H9 (cell line): ENCODE measurements around the gene SLC6A7. TPM values are rescaled to one million over a fixed set of nuclear protein-coding genes. Genes with fewer than 3 reads are reported as not detected.

ENCODE experiments used
- DNase-seq: peaks from one replicate; pipeline ENCODE4 v3.0.0-alpha.2; 2017
- H2AFZ ChIP-seq: one replicate; pipeline ENCODE4 v1.6.1; 2013; ENCODE audit warnings: mild to moderate bottlenecking, low read length, control low read depth, moderate library complexity
- H2AK5ac ChIP-seq: 2 replicates; pipeline ENCODE4 v1.6.1; 2013; ENCODE audit warnings: low read length, control low read depth, mixed read lengths; ENCODE audit not compliant: insufficient read length
- H2BK120ac ChIP-seq: one replicate; pipeline ENCODE4 v1.6.1; 2013; ENCODE audit warnings: low read depth, mild to moderate bottlenecking, low read length, control low read depth, inconsistent platforms; ENCODE audit not compliant: poor library complexity, severe bottlenecking
- H2BK12ac ChIP-seq: 2 replicates; pipeline ENCODE4 v1.6.1; 2013; ENCODE audit warnings: low read length, control low read depth, mixed read lengths, low read depth; ENCODE audit not compliant: insufficient read length
- H2BK15ac ChIP-seq: 2 replicates; pipeline ENCODE4 v1.6.1; 2013; ENCODE audit warnings: low read depth, low read length, control low read depth
- H2BK20ac ChIP-seq: one replicate; pipeline ENCODE4 v1.6.1; 2013; ENCODE audit warnings: low read depth, mild to moderate bottlenecking, low read length, control low read depth, inconsistent platforms; ENCODE audit not compliant: poor library complexity, severe bottlenecking
- H2BK5ac ChIP-seq: 2 replicates; pipeline ENCODE4 v1.6.1; 2013; ENCODE audit warnings: low read length, control low read depth, mixed read lengths; ENCODE audit not compliant: insufficient read length
- H3K14ac ChIP-seq: 2 replicates; pipeline ENCODE4 v1.6.1; 2013; ENCODE audit warnings: low read length, control low read depth; ENCODE audit not compliant: insufficient read depth
- H3K18ac ChIP-seq: 2 replicates; pipeline ENCODE4 v1.6.1; 2013; ENCODE audit warnings: low read depth, mild to moderate bottlenecking, mixed read lengths, low read length, control low read depth; ENCODE audit not compliant: insufficient read length
- H3K23ac ChIP-seq: 2 replicates; pipeline ENCODE4 v1.6.1; 2013; ENCODE audit warnings: low read length, control low read depth, mixed read lengths, low read depth; ENCODE audit not compliant: insufficient read length
- H3K23me2 ChIP-seq: 2 replicates; pipeline ENCODE4 v1.6.1; 2013; ENCODE audit warnings: low read depth, mild to moderate bottlenecking, mixed read lengths, low read length, control low read depth; ENCODE audit not compliant: insufficient read length, poor library complexity, severe bottlenecking
- H3K27ac ChIP-seq: 2 replicates; pipeline ENCODE4 v1.5.1; 2013; ENCODE audit warnings: low read length, control low read depth, mixed read lengths, low read depth; ENCODE audit not compliant: insufficient read length
- H3K27me3 ChIP-seq: 2 replicates; pipeline ENCODE4 v1.6.1; 2013; ENCODE audit warnings: low read length, control low read depth, inconsistent platforms; ENCODE audit not compliant: insufficient read depth
- H3K4ac ChIP-seq: 2 replicates; pipeline ENCODE4 v1.6.1; 2013; ENCODE audit warnings: low read depth, mild to moderate bottlenecking, control low read depth, inconsistent platforms, low read length, moderate library complexity
- H3K4me1 ChIP-seq: 2 replicates; pipeline ENCODE4 v1.6.1; 2013; ENCODE audit warnings: low read length, control low read depth, inconsistent platforms; ENCODE audit not compliant: insufficient read depth
- H3K4me2 ChIP-seq: 2 replicates; pipeline ENCODE4 v1.6.1; 2013; ENCODE audit warnings: low read length, control low read depth, mixed read lengths; ENCODE audit not compliant: insufficient read length, insufficient read depth
- H3K56ac ChIP-seq: 2 replicates; pipeline ENCODE4 v1.6.1; 2013; ENCODE audit warnings: low read depth, mild to moderate bottlenecking, mixed read lengths, low read length, control low read depth; ENCODE audit not compliant: insufficient read length
- H3K79me1 ChIP-seq: 2 replicates; pipeline ENCODE4 v1.6.1; 2013; ENCODE audit warnings: low read depth, mild to moderate bottlenecking, moderate library complexity, low read length, control low read depth, inconsistent platforms; ENCODE audit not compliant: insufficient read depth, poor library complexity, severe bottlenecking
- H3K79me2 ChIP-seq: 2 replicates; pipeline ENCODE4 v1.6.1; 2013; ENCODE audit warnings: low read length, control low read depth, inconsistent platforms; ENCODE audit not compliant: insufficient read depth
- H3K9ac ChIP-seq: 2 replicates; pipeline ENCODE4 v1.6.1; 2013; ENCODE audit warnings: low read length, control low read depth, mixed read lengths; ENCODE audit not compliant: insufficient read length; ENCODE audit errors: extremely low read depth
- H3K9me3 ChIP-seq: one replicate; pipeline ENCODE4 v1.6.1; 2013; ENCODE audit warnings: low read depth, low read length, inconsistent platforms; ENCODE audit not compliant: control insufficient read depth
- H3T11ph ChIP-seq: one replicate; pipeline ENCODE4 v1.6.1; 2013; ENCODE audit warnings: mild to moderate bottlenecking, low read length, control low read depth, inconsistent platforms
- H4K20me1 ChIP-seq: one replicate; pipeline ENCODE4 v1.6.1; 2013; ENCODE audit not compliant: control insufficient read depth, insufficient read length, insufficient read depth
- H4K5ac ChIP-seq: 2 replicates; pipeline ENCODE4 v1.6.1; 2013; ENCODE audit warnings: low read depth, mild to moderate bottlenecking, mixed read lengths, low read length, control low read depth; ENCODE audit not compliant: insufficient read length
- H4K8ac ChIP-seq: replicated peaks from 2 replicates; pipeline ENCODE4 v1.6.1; 2013; ENCODE audit warnings: low read length, control low read depth, mixed read lengths, low read depth; ENCODE audit not compliant: insufficient read length
- H4K91ac ChIP-seq: 2 replicates; pipeline ENCODE4 v1.6.1; 2013; ENCODE audit warnings: low read depth, mild to moderate bottlenecking, moderate library complexity, mixed read lengths, low read length, control low read depth; ENCODE audit not compliant: insufficient read length
- H3K27ac Mint-ChIP-seq, 3 experiments: 2 replicates in 2 of 3; 3 replicates in 1 of 3; pipeline ENCODE4 v1.8.0; 2020 to 2021; ENCODE audit warnings: mixed read lengths in 3 of 3, mild to moderate bottlenecking in 1 of 3, moderate library complexity in 1 of 3
- H3K27me3 Mint-ChIP-seq: 2 replicates; pipeline ENCODE4 v1.8.0; 2021; ENCODE audit warnings: low read depth, mild to moderate bottlenecking, moderate library complexity, mixed read lengths
- H3K36me3 Mint-ChIP-seq, 3 experiments: 2 replicates in 2 of 3; 3 replicates in 1 of 3; pipeline ENCODE4 v1.8.0; 2020 to 2021; ENCODE audit warnings: low read depth in 3 of 3, mixed read lengths in 3 of 3; ENCODE audit not compliant: insufficient read depth in 1 of 3
- H3K4me1 Mint-ChIP-seq, 2 experiments: 2 replicates each; pipeline ENCODE4 v1.8.0; 2020; ENCODE audit warnings: mixed read lengths in 2 of 2
- H3K4me3 Mint-ChIP-seq, 2 experiments: 2 replicates in 1 of 2; 3 replicates in 1 of 2; pipeline ENCODE4 v1.8.0; 2020 to 2021; ENCODE audit warnings: mild to moderate bottlenecking in 2 of 2, mixed read lengths in 2 of 2, moderate library complexity in 1 of 2
- H3K9me3 Mint-ChIP-seq, 2 experiments: 2 replicates in 1 of 2; 3 replicates in 1 of 2; pipeline ENCODE4 v1.8.0; 2020; ENCODE audit warnings: mild to moderate bottlenecking in 2 of 2, mixed read lengths in 2 of 2, moderate library complexity in 1 of 2
- CTCF ChIP-seq: fragments of 200-600 bp; sonication (generic); conservative IDR thresholded peaks from 3 replicates; pipeline ENCODE4 v1.8.0; 2021; ENCODE audit warnings: antibody characterized with exemption, mild to moderate bottlenecking
- WGBS: extraction: QIAGEN DNeasy Blood & Tissue Kit; methylation state at CpG from one replicate; pipeline ENCODE4 v1.1.7; 2013; ENCODE audit warnings: missing lambda C conversion rate, low lambda C conversion rate, mixed read lengths; ENCODE audit not compliant: insufficient read length; ENCODE audit errors: extremely low coverage; 5-methylcytosine and 5-hydroxymethylcytosine counted together
- total RNA-seq: library from RNA; stranded (reverse); gene quantifications from 2 replicates; pipeline ENCODE4 v1.2.1, GENCODE V29; 2021

The SLC6A7 gene
- total RNA-seq, 1 experiment from 2014 or later: not detected

GRCh38 chr5:150163035-150163434 lies 26.8 kb upstream of the SLC6A7 start:
- Histone ChIP-seq H3K14ac (no peak overlapping the region), H3K56ac (no peak overlapping the region), H3K79me2 (no peaks in the 10 kb centered on the region), H3K9me3 (no peaks in the 10 kb centered on the region), H4K20me1 (no peaks in the 10 kb centered on the region), H3K23me2 (no peaks in the 10 kb centered on the region), H4K8ac (no peak overlapping the region), H2AFZ (no peak overlapping the region), H2BK5ac (no peak overlapping the region), H2BK20ac (no peak overlapping the region), H3K4me2 (no peak overlapping the region), H4K91ac (no peak overlapping the region), H3K27ac (no peak overlapping the region), H2BK15ac (no peak overlapping the region), H3K18ac (no peak overlapping the region), H3K79me1 (no peaks in the 10 kb centered on the region), H3K27me3 (peaks cover 32% of the 10 kb centered on the region), H3T11ph (no peak overlapping the region), H4K5ac (no peak overlapping the region), H2AK5ac (no peak overlapping the region), H3K4me1 (no peaks in the 10 kb centered on the region), H3K23ac (no peak overlapping the region), H3K9ac (no peak overlapping the region), H2BK120ac (no peak overlapping the region), H2BK12ac (no peak overlapping the region), H3K4ac (no peak overlapping the region)
- DNase-seq: no peak
- Mint-ChIP-seq H3K9me3 (peaks cover 0 to 6% of the 10 kb centered on the region in 2 experiments; a peak in 2 of 5 replicates), H3K36me3 (no peaks in the 10 kb centered on the region), H3K4me3 (no peak overlapping the region), H3K4me1 (peaks cover 17 to 23% of the 10 kb centered on the region in 2 experiments), H3K27ac (no peak overlapping the region), H3K27me3 (peaks cover 69% of the 10 kb centered on the region)
- WGBS: no CpG with 5 or more reads among the region's 3 CpGs
- no peak for TF ChIP-seq CTCF
